Measurements from ENCODE around the gene LKAAEAR1.

LKAAEAR1 gene

DNA sequence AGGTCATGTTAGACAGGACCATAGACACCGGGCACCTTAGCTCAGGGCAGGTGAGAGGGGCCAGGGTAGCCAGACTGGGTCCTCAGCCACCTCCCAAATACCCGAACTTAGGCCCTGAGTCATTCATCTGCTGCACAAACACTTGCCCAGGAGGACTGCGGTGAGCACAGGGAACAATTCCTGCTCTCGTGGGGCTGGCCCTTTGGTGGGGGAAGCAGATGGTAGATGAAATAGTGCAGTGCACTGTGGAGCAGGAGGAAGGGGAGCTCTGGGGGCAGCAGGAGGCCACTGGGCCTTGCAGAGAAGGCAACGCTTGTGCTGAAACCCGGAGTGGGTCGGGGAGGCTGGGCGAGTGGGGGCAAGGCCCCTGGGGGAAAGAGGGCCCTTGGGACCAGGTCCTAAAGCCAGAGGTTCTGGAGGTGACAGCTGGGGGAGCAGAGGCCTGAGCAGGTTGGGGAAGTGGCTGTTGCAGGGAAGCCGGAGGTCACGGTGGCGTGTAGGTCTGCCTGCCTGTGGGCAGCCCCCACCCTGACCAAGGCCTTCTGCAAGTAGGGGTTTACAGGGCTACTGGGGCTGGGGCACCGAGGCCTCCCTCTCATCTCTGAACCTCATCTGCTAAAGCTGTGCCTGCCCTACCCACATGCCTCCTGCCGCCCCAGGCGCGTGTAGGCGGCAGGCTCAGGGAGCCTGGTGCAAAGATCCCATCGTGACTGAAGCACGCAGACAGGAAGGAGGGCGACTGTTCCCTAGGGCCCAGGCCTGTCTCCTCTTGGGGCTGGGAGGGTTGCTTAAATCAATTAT lies 27.8 kb upstream of the LKAAEAR1 start:
- peak in 18 of 56 donors; percentile 19 to 74 (median 42) for DNase-seq

GRCh38 chr20:64110411-64111068 lies 26.3 kb upstream of the LKAAEAR1 start:
- no peak for DNase-seq

- peak in 4 of 56 donors; percentile 27 to 47 (median 38) for DNase-seq
Measured at GRCh38 chr20:64109831-64110391, 25.7 kb upstream of the LKAAEAR1 start.

GRCh38 chr20:64108731-64109681 lies 24.8 kb upstream of the LKAAEAR1 start:
- no peak for DNase-seq

- DNase-seq, result no peak
Measured at GRCh38 chr20:64107736-64108457, 23.7 kb upstream of the LKAAEAR1 start.

GRCh38 chr20:64106981-64107735 lies 23.0 kb upstream of the LKAAEAR1 start, which contains the start of gene NPBWR2:
Gene NPBWR2 (minus strand): TSS chr20:64107565. CDS start chr20:64106831, 734 bp downstream.
- peak in 10 of 56 donors; percentile 14 to 59 (median 38) for DNase-seq

DNA sequence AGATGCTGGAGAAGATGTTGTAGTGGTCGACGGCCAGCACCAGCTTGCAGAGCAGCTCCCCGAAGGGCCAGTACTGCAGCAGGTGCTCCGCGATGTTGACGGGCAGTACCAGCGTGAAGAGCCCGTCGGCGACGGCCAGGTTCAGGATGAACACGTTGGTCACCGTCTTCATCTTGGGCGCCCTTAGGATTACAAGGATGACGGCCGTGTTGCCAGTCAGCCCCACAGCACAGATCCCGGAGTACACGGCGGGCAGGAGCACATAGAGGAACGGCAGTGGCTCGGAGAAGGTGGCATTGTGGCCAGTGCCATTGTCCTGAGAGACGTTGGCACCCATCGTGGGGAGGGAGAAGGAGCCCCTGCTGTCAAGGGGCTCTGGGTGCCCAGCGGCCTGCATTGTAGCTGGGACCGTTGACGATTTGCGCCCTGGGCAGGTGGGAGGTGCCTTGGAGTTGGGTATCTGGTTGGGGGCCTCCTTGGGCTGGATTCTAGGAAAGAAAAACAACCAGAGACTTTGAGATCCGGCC lies 22.3 kb upstream of the LKAAEAR1 start:
- no peak for DNase-seq

- DNase-seq, result no peak
Measured at GRCh38 chr20:64105846-64106434, 21.7 kb upstream of the LKAAEAR1 start.

DNA sequence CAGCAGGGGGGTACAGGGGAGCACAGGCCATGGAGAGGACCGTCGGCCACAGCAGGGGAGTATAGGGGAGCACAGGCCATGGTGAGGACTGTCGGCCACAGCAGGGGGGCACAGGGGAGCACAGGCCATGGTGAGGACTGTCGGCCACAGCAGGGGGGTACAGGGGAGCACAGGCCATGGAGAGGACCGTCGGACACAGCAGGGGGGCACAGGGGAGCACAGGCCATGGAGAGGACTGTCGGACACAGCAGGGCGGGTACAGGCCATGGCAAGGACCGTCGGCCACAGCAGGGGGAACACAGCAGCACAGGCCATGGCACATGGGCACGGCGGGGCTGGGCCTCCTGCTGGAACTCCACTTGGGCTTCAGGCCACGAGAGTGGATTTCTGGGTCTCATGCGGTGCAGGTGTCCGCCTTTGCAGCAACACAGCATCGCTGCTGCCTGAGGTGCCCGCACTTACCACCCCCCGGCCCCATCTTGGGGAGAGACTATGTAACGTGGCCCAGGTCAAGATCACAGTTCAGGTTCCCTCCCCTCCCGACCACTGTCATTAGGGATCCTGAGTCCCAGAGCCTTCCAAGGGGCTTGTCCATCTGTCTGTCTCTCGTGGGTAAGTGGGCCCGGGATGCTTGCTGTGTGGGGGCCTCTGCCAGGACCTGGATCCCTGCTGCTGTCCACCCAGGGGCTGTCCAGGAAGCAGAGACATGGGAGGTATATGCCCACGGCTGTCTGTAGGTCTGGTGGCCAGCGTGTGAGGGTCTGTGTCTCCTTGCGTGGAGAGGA lies 20.7 kb upstream of the LKAAEAR1 start:
- DNase-seq, result no peak

- no peak for DNase-seq
Measured at GRCh38 chr20:64103871-64104666, 19.9 kb upstream of the LKAAEAR1 start.

GRCh38 chr20:64102647-64103354 lies 18.6 kb upstream of the LKAAEAR1 start:
- peak in 9 of 56 donors; percentile 17 to 72 (median 47) for DNase-seq

DNA sequence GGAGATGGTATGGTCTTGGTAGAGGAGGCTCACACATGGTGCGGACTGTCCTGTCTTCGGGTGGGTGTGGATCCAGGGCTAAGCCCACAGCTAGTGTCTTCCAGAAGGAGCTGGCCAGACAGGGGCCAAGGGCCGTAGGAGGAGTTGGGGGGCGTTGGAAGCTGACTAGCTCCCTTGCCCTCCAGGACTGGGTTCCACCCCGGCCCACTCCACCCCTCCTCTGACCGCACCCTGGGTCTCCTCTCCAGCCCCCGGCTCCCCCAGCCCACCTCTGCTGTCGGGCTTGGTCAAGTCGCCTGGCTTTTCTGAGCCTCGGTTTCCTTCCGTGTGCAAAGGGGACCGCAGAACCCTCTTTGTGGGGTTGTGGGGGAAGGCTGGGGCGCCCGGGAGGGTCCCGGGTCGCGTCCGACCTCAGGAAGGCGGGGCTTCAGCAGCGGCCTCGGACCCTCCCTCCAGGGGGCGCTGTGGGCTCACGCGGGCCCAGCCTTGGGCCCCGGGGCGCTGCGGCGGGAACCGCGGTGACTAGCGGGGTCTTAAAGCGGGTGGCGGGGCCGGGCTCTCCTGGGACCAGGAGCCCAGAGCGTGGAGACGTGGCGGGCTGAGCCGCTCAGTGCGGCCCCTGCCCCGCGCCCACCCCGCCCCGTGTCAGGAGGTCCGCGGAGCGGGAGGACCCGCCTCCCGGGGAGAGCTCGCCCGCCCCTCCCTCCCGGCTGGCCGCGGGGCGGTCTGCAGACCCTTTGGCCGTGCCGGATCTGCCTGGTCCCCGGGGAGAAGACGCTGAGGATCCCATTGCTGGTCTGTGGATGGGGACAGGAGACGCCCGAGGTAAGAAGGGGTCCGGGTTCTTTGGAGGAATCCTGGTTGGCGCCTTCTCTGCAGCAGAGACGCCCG lies 17.8 kb upstream of the LKAAEAR1 start:
- DNase-seq, result peak in 2 of 56 donors; percentile 17 to 44

- no peak for DNase-seq
Measured at GRCh38 chr20:64100946-64101688, 16.9 kb upstream of the LKAAEAR1 start.

DNA sequence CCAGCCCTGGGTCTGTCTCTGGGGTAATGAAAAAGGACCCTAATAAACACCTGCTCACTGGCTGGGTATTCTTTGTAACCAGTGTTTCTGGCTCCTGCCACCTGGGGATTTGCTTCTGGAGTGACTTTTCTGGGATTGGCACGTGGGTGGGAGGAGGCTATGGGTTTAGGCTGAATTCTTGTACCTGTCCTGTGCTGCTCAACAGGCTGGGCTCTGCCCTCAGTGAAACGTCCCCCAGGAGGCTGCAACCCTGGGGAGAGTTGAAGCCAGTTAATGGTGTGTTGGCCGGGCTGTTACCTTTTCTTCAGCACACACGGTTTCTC lies 16.3 kb upstream of the LKAAEAR1 start:
- no peak for DNase-seq
